Psoas muscle (tissue), 8 donors: ENCODE results near the gene GAREM2. TPM values are rescaled to one million over a fixed set of nuclear protein-coding genes. Genes with fewer than 3 reads are reported as not detected.

ENCODE experiments used
- ATAC-seq, 4 donors: fragments of 200-7000 bp; cut with Tn5 transposase; one replicate each; pipeline ENCODE4 v1.9.1; 2020; ENCODE audit warnings: moderate library complexity in 3 of 4, mild to moderate bottlenecking in 2 of 4
- DNase-seq, 2 donors: peaks; one replicate each; pipeline ENCODE4 v3.0.0-alpha.2; 2020
- H3K27ac ChIP-seq: fragments of 200-600 bp; one replicate; pipeline ENCODE4 v1.8.0; 2022
- H3K27me3 ChIP-seq, 3 donors: fragments of 200-600 bp in 1 of 3; one replicate each; pipeline versions ENCODE4 v1.6.1 to v1.8.0; 2013 to 2022; ENCODE audit warnings: low read length in 2 of 3, mild to moderate bottlenecking in 2 of 3, moderate library complexity in 1 of 3; ENCODE audit not compliant: insufficient read depth in 3 of 3
- H3K36me3 ChIP-seq, 2 donors: fragments of 200-600 bp in 1 of 2; one replicate each; pipeline versions ENCODE4 v1.6.1 to v1.8.0; 2013 to 2022; ENCODE audit warnings: low read depth in 1 of 2, mild to moderate bottlenecking in 1 of 2, moderate library complexity in 1 of 2; ENCODE audit not compliant: insufficient read depth in 1 of 2
- H3K4me1 ChIP-seq: fragments of 200-600 bp; one replicate; pipeline ENCODE4 v1.8.0; 2022
- H3K4me3 ChIP-seq: fragments of 200-600 bp; one replicate; pipeline ENCODE4 v1.8.0; 2022; ENCODE audit warnings: mild to moderate bottlenecking
- H3K9me3 ChIP-seq: fragments of 200-600 bp; one replicate; pipeline ENCODE4 v1.8.0; 2022
- WGBS, 3 donors: extraction: QIAGEN DNeasy Blood & Tissue Kit; methylation state at CpG; one replicate each; pipeline versions ENCODE4 v1.1.6 to v1.1.7; 2013; 5-methylcytosine and 5-hydroxymethylcytosine counted together
- intact Hi-C, 2 donors: fragments of 100-400 bp; cut with DNase I; formaldehyde crosslinking; loops; one replicate each; pipeline versions ENCODE4 v1.11.0 to v1.14.2; 2022
- polyA plus RNA-seq, 3 donors: library from polyadenylated mRNA; stranded (reverse); fragments of 200-250 nt; gene quantifications; one replicate each; pipeline ENCODE4 v1.2.3, GENCODE V29; 2013
- total RNA-seq, 4 donors: library from RNA; stranded (reverse); fragmentation: NEBNext Ultra II Directional in 2 of 4; extraction: Animal tissue kit (Norgen Biotek cat#: 25700) in 2 of 4; gene quantifications; one replicate each; pipeline versions ENCODE4 v1.2.1 to v1.2.4, GENCODE V29; 2021 to 2023
- TF ChIP-seq, protein P1 (sequence below): fragments of 200-600 bp; IDR thresholded peaks from one replicate; pipeline ENCODE4 v1.8.0; 2022; ENCODE audit warnings: antibody characterized with exemption
- donor health status: healthy with polysubstance abuse.
- donor health status: DM: no; HTN: no; CAD: no; lungs with moderate emphysema.
- donor health status: Bipolar disorder and iron deficiency.
- donor health status: healthy.
- donor health status: DM: yes; HTN: yes; CAD: no.
- donor health status: DM: no; HTN: no; CAD: no.
- donor health status: DM: no; HTN: no; CAD: no.
- donor health status: DM: yes; HTN: yes; CAD: no.

GAREM2 gene
- total and polyA plus RNA-seq, 7 donors, result 0.39 to 5.5 (median 1.4) TPM

DNA sequence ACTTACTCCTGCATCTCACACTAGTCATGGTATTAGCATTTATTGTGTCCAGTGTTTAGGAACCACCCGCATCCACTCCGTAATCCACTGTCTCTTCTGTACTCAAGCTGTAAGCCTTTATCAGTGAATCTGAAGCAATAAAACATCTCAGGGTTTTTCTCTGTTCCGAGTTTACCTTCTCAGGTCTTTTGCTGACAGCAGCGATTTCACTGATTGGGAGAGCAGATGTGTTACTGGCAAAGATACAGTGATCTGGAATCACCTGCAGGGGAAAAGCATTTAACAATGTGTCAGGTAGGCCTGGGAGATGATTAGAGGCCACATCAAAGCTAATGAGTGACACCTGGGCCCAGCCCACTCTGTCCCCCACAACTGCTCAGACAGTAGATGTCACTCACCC lies 24.6 kb downstream of the GAREM2 start:
- no peak overlapping the region for H3K27ac ChIP-seq
- DNase-seq, result no peak
- no peak overlapping the region for H3K4me3 ChIP-seq
- ATAC-seq, result no peak
- H3K4me1 ChIP-seq, result peaks cover 12% of the 10 kb centered on the region
- TF ChIP-seq, protein P1, sequence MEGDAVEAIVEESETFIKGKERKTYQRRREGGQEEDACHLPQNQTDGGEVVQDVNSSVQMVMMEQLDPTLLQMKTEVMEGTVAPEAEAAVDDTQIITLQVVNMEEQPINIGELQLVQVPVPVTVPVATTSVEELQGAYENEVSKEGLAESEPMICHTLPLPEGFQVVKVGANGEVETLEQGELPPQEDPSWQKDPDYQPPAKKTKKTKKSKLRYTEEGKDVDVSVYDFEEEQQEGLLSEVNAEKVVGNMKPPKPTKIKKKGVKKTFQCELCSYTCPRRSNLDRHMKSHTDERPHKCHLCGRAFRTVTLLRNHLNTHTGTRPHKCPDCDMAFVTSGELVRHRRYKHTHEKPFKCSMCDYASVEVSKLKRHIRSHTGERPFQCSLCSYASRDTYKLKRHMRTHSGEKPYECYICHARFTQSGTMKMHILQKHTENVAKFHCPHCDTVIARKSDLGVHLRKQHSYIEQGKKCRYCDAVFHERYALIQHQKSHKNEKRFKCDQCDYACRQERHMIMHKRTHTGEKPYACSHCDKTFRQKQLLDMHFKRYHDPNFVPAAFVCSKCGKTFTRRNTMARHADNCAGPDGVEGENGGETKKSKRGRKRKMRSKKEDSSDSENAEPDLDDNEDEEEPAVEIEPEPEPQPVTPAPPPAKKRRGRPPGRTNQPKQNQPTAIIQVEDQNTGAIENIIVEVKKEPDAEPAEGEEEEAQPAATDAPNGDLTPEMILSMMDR, result no peak
- no peaks in the 10 kb centered on the region for H3K9me3 ChIP-seq
- intact Hi-C loops, result no loop called here
- H3K36me3 ChIP-seq, result peaks cover 37 to 100% of the 10 kb centered on the region in 2 donors
- no peaks in the 10 kb centered on the region for H3K27me3 ChIP-seq
- WGBS, 3 donors, result 94 to 95% (median 94%) methylated on average over 4 of the region's 4 CpGs

DNA sequence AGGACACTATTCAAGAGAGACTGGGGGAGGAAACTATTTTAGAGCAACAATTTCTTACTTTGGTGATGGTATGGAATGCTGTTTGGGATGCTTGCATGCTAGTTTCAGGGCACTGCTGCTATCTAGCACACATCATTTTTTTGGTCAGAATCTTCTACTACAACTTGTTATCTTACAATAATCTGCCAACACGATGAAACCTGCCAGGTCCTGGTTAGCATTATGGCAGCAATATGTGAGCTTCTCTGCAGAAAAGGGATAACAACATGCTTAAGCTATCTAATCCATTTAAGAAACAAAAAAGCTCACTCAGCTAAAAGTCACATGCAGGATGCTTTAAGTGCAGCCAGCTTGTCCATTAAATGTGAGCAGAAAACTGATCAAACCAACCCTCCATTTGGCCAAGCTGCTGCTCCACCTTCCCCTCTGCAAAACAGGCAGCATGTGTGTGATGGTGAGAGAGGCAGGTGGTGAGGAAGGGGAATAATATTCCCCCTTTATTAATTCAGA lies 30.1 kb downstream of the GAREM2 start:
- ATAC-seq (no peak), DNase-seq (no peak)
- H3K36me3 ChIP-seq, result peaks cover 18 to 97% of the 10 kb centered on the region in 2 donors
- H3K27me3 ChIP-seq, result no peaks in the 10 kb centered on the region
- intact Hi-C loops, result loop anchor here in 1 of 2 donors (5.0 kb wide), 1 partner anchor 34 kb away; no protein-coding TSS in a partner anchor
- TF ChIP-seq, protein P1, result no peak
- no peak overlapping the region for H3K4me3 ChIP-seq
- 79 to 81% (median 80%) methylated on average over 1 of the region's 1 CpG for WGBS, 3 donors
- H3K4me1 ChIP-seq, result no peaks in the 10 kb centered on the region
- H3K9me3 ChIP-seq, result no peaks in the 10 kb centered on the region
- H3K27ac ChIP-seq, result no peak overlapping the region

GRCh38 chr2:26203906-26204305 lies 31.0 kb downstream of the GAREM2 start:
- TF ChIP-seq, protein P1, result no peak
- Histone ChIP-seq H3K4me3 (no peak overlapping the region), H3K27ac (no peak overlapping the region), H3K4me1 (no peaks in the 10 kb centered on the region), H3K9me3 (no peaks in the 10 kb centered on the region), H3K36me3 (peaks cover 22 to 97% of the 10 kb centered on the region in 2 donors), H3K27me3 (no peaks in the 10 kb centered on the region)
- DNase-seq (no peak), ATAC-seq (no peak)
- WGBS, 3 donors, result 84 to 91% (median 88%) methylated on average over 7 of the region's 7 CpGs
- intact Hi-C loops, result loop anchor here in 1 of 2 donors (5.0 kb wide), 1 partner anchor 33 kb away; no protein-coding TSS in a partner anchor

- H3K27ac ChIP-seq, result no peak overlapping the region
- H3K4me1 ChIP-seq, result no peaks in the 10 kb centered on the region
- no peaks in the 10 kb centered on the region for H3K27me3 ChIP-seq
- ATAC-seq (no peak), DNase-seq (no peak)
- WGBS, 3 donors, result 90 to 93% (median 92%) methylated on average over 5 of the region's 5 CpGs
- no peaks in the 10 kb centered on the region for H3K9me3 ChIP-seq
- peaks cover 33 to 99% of the 10 kb centered on the region in 2 donors for H3K36me3 ChIP-seq
- no peak overlapping the region for H3K4me3 ChIP-seq
- intact Hi-C loops, result loop anchor here in 1 of 2 donors (5.0 kb wide), 1 partner anchor 70 kb away; no protein-coding TSS in a partner anchor
- TF ChIP-seq, protein P1, result no peak
These were observed 39.1 kb downstream of the GAREM2 start for GRCh38 chr2:26212011-26212410.

GRCh38 chr2:26214759-26215158 lies 41.9 kb downstream of the GAREM2 start:
- Histone ChIP-seq H3K4me1 (no peaks in the 10 kb centered on the region), H3K9me3 (no peaks in the 10 kb centered on the region), H3K27ac (no peak overlapping the region), H3K4me3 (no peak overlapping the region), H3K36me3 (peaks cover 24 to 95% of the 10 kb centered on the region in 2 donors), H3K27me3 (no peaks in the 10 kb centered on the region)
- WGBS, 3 donors, result 90 to 97% (median 92%) methylated on average over 1 of the region's 1 CpG
- intact Hi-C loops, result loop anchor here in 1 of 2 donors (5.0 kb wide), 1 partner anchor 68 kb away; no protein-coding TSS in a partner anchor
- ATAC-seq (no peak), DNase-seq (no peak)
- TF ChIP-seq, protein P1, result no peak
